HG03558 (cell line): Measurements from ENCODE around the gene CHMP5.
"Not testable (repeated sequence)": the region's sequence is repeated elsewhere in the genome, so short reads cannot be mapped to it uniquely, and the experiment has no call there.

Experiments
- ATAC-seq: cut with Tn5 transposase; IDR thresholded peaks from one replicate; pipeline ENCODE4 v1.9.1; 2021; ENCODE audit warnings: moderate number of reproducible peaks; ENCODE audit not compliant: unreplicated experiment; ENCODE audit errors: extremely low read depth

CHMP5 gene

DNA sequence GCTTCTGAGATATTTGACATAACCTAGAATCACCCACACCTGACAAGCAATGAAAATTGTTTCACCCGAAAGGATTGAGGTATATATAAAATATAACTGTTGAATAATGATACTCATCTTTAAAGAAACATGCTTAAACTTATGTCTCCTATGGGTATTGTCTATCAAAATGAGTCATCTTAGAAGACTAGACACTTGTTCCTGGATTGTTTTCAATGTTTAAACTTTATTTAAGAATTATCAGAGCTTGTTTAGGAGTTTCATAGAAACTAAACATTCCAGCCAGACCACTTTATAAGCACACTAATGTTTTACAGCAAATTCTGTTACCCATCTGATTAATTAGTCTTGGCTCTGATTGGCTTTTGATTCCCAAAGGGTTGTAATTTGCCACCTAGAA is 45.1 kb downstream of the CHMP5 start:
- no peak for ATAC-seq

- ATAC-seq = no peak
Measured at GRCh38 chr9:33310748-33311147, 45.9 kb downstream of the CHMP5 start.

DNA sequence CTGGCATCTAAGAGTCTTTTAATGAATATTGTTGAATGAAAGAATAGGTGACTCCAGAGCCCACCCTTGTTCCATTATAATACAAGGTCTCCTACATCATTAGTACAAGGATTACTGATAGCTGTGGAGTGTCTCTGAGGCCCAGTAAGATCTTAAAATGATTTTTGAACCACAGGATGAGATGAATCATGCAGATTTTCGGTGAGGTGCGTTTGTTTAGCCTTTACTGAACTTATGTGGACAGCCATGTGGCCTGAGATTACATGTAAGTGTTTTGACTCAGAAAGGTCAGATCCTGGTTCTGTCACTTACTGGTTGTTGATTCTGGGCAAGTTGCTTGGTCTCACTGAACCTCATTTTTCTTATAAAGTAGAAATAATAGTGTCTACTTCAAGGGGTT is 47.1 kb downstream of the CHMP5 start:
- ATAC-seq = no peak

- no peak for ATAC-seq
Measured at GRCh38 chr9:33315371-33315770, 50.5 kb downstream of the CHMP5 start.

GRCh38 chr9:33317136-33317535 is 52.3 kb downstream of the CHMP5 start:
- ATAC-seq = not testable (repeated sequence)

- ATAC-seq = no peak
Measured at GRCh38 chr9:33318225-33318624, 53.4 kb downstream of the CHMP5 start.

GRCh38 chr9:33318781-33319180 is 53.9 kb downstream of the CHMP5 start:
- no peak for ATAC-seq

GRCh38 chr9:33320230-33320567 is 55.4 kb downstream of the CHMP5 start:
- no peak for ATAC-seq

- ATAC-seq = no peak
Measured at GRCh38 chr9:33320568-33321261, 55.9 kb downstream of the CHMP5 start.

- no peak for ATAC-seq
Measured at GRCh38 chr9:33329117-33329563, 64.3 kb downstream of the CHMP5 start.

DNA sequence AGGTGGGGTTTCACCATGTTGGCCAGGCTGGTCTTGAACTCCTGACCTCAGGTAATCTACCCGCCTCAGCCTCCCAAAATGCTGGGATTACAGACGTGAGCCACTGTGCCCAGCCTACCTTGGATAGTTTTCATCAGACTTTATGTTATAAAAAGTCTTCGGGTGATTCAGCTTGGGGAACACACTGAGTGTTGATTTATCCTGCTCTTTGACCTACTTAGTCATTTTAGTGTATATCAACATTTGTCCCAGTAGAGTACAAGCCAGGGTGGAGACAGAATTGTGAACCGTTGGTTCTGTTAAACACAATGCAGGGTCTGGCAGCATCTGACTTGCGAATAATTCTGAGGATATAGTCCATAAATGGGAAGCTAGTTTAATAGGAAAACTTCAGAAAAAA is 65.1 kb downstream of the CHMP5 start:
- ATAC-seq = no peak

DNA sequence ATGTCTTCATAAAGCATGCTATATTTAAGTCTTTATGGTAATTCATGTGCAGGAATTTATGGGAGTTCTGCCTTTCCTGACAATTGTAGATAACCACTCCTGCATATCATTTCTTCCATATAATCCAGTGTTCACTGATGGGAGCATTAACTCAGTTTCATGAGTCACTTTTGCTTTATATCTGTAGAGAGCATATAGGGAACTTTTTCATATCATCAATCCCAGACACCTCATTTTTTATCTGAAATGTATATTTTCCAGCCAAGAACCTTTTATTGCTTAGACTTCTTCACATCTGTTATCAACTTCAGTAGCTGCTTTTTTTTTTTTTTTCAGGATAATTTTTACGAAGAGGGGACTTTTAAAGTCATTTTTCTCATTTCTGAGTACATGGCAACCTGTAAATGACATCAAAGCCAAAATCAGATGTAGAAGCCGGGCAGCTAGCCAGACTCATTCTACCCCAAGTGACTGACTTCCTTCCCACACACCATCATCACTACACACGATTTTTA is 66.6 kb downstream of the CHMP5 start:
- ATAC-seq = no peak
